AG10803 (cell line): ENCODE data around the gene NPY.

Experiments
- DNase-seq: peaks from one replicate; pipeline ENCODE4 v3.0.0; 2010; ENCODE audit warnings: low read depth
- H3K4me3 ChIP-seq: 2 replicates; pipeline ENCODE4 v1.5.1; 2011; ENCODE audit warnings: mild to moderate bottlenecking, low read length, control low read depth
- TF ChIP-seq, protein P1 (sequence below): conservative IDR thresholded peaks from 2 replicates; pipeline ENCODE4 v1.5.1; 2011; ENCODE audit warnings: mild to moderate bottlenecking, low read length, control low read depth, inconsistent platforms

NPY gene

GRCh38 chr7:24340727-24341126, 56.7 kb downstream of the NPY start:
- TF ChIP-seq, protein P1, sequence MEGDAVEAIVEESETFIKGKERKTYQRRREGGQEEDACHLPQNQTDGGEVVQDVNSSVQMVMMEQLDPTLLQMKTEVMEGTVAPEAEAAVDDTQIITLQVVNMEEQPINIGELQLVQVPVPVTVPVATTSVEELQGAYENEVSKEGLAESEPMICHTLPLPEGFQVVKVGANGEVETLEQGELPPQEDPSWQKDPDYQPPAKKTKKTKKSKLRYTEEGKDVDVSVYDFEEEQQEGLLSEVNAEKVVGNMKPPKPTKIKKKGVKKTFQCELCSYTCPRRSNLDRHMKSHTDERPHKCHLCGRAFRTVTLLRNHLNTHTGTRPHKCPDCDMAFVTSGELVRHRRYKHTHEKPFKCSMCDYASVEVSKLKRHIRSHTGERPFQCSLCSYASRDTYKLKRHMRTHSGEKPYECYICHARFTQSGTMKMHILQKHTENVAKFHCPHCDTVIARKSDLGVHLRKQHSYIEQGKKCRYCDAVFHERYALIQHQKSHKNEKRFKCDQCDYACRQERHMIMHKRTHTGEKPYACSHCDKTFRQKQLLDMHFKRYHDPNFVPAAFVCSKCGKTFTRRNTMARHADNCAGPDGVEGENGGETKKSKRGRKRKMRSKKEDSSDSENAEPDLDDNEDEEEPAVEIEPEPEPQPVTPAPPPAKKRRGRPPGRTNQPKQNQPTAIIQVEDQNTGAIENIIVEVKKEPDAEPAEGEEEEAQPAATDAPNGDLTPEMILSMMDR = no peak
- no peak for DNase-seq

More at GRCh38 chr7:24340727-24341126, 56.7 kb downstream of the NPY start:
- H3K4me3 ChIP-seq = no peak overlapping the region
